ENCODE data around the gene PDZRN3. TPM values are rescaled to one million over a fixed set of nuclear protein-coding genes. Genes with fewer than 3 reads are reported as not detected.

Gene PDZRN3
- total RNA-seq, 1 experiment from 2014 or later: 0.24 TPM

- Histone ChIP-seq H3K4me1 (ENCODE audit: insufficient read depth, low read length, poor library complexity, severe bottlenecking) (no peaks in the 10 kb centered on the region), H3K9me3 (ENCODE audit: low read depth, low read length, poor library complexity, severe bottlenecking) (no peaks in the 10 kb centered on the region), H3K27me3 (replicated peaks; ENCODE audit: insufficient read depth, low read depth, low read length, poor library complexity) (no peaks in the 10 kb centered on the region), H3K4me3 (ENCODE audit: low read depth, low read length, poor library complexity, severe bottlenecking) (no peak overlapping the region), H3K27ac (ENCODE audit: low read depth, low read length, poor library complexity, severe bottlenecking) (no peak overlapping the region), H3K36me3 (ENCODE audit: insufficient read depth, low read length, poor library complexity, severe bottlenecking) (no peaks in the 10 kb centered on the region)
- TF ChIP-seq EZH2 (IDR thresholded peaks at IDR 0.05; ENCODE audit: borderline replicate concordance, low read depth, low read length, poor library complexity, severe bottlenecking): no peak
- TF ChIP-seq CTCF (conservative IDR thresholded peaks at IDR 0.05; ENCODE audit: low read depth, low read length): no peak
- DNase-seq (ENCODE audit: low spot score): no peak
- ChIA-PET POLR2A (ENCODE audit: low non-redundant PET) (no interaction called here), CTCF (no interaction called here)
- intact Hi-C loops (cut with micrococcal nuclease; ENCODE audit: unreplicated experiment): no loop called here
- BruUV-seq (replicated peaks): no TSS peak
Measured at GRCh38 chr3:73603762-73604171, 21.0 kb downstream of the PDZRN3 start.

- no peak overlapping the region for H3K27ac ChIP-seq (ENCODE audit: low read depth, low read length, poor library complexity, severe bottlenecking)
- H3K36me3 ChIP-seq (ENCODE audit: insufficient read depth, low read length, poor library complexity, severe bottlenecking): no peaks in the 10 kb centered on the region
- H3K4me1 ChIP-seq (ENCODE audit: insufficient read depth, low read length, poor library complexity, severe bottlenecking): no peaks in the 10 kb centered on the region
- ChIA-PET CTCF (no interaction called here), POLR2A (ENCODE audit: low non-redundant PET) (no interaction called here)
- no TSS peak for BruUV-seq (replicated peaks)
- no peak for DNase-seq (ENCODE audit: low spot score)
- no peaks in the 10 kb centered on the region for H3K9me3 ChIP-seq (ENCODE audit: low read depth, low read length, poor library complexity, severe bottlenecking)
- H3K27me3 ChIP-seq (replicated peaks; ENCODE audit: insufficient read depth, low read depth, low read length, poor library complexity): no peaks in the 10 kb centered on the region
- intact Hi-C loops (cut with micrococcal nuclease; ENCODE audit: unreplicated experiment): no loop called here
- H3K4me3 ChIP-seq (ENCODE audit: low read depth, low read length, poor library complexity, severe bottlenecking): no peak overlapping the region
- TF ChIP-seq EZH2 (IDR thresholded peaks at IDR 0.05; ENCODE audit: borderline replicate concordance, low read depth, low read length, poor library complexity, severe bottlenecking) (no peak), CTCF (conservative IDR thresholded peaks at IDR 0.05; ENCODE audit: low read depth, low read length) (no peak)
Measured at GRCh38 chr3:73602170-73602569, 22.6 kb downstream of the PDZRN3 start.

GRCh38 chr3:73601481-73601880, 23.3 kb downstream of the PDZRN3 start:
- H3K36me3 ChIP-seq (ENCODE audit: insufficient read depth, low read length, poor library complexity, severe bottlenecking): no peaks in the 10 kb centered on the region
- intact Hi-C loops (cut with micrococcal nuclease; ENCODE audit: unreplicated experiment): no loop called here
- no TSS peak for BruUV-seq (replicated peaks)
- no peaks in the 10 kb centered on the region for H3K9me3 ChIP-seq (ENCODE audit: low read depth, low read length, poor library complexity, severe bottlenecking)
- ChIA-PET POLR2A (ENCODE audit: low non-redundant PET) (no interaction called here), CTCF (no interaction called here)
- TF ChIP-seq CTCF (conservative IDR thresholded peaks at IDR 0.05; ENCODE audit: low read depth, low read length): no peak
- no peak for TF ChIP-seq EZH2 (IDR thresholded peaks at IDR 0.05; ENCODE audit: borderline replicate concordance, low read depth, low read length, poor library complexity, severe bottlenecking)
- H3K27ac ChIP-seq (ENCODE audit: low read depth, low read length, poor library complexity, severe bottlenecking): no peak overlapping the region
- DNase-seq (ENCODE audit: low spot score): no peak
- no peaks in the 10 kb centered on the region for H3K27me3 ChIP-seq (replicated peaks; ENCODE audit: insufficient read depth, low read depth, low read length, poor library complexity)
- no peaks in the 10 kb centered on the region for H3K4me1 ChIP-seq (ENCODE audit: insufficient read depth, low read length, poor library complexity, severe bottlenecking)
- no peak overlapping the region for H3K4me3 ChIP-seq (ENCODE audit: low read depth, low read length, poor library complexity, severe bottlenecking)

Measured in A673 (cell line).